GOT3 (cell line): ENCODE measurements around the gene CABLES2.
"Not testable (repeated sequence)": the region's sequence is repeated elsewhere in the genome, so short reads cannot be mapped to it uniquely, and the experiment has no call there.

Experiments
- DNase-seq: peaks from one replicate; lab custom pipeline; 2025; ENCODE audit warnings: mixed read lengths; lab: John Stamatoyannopoulos, UW

Gene CABLES2

DNA sequence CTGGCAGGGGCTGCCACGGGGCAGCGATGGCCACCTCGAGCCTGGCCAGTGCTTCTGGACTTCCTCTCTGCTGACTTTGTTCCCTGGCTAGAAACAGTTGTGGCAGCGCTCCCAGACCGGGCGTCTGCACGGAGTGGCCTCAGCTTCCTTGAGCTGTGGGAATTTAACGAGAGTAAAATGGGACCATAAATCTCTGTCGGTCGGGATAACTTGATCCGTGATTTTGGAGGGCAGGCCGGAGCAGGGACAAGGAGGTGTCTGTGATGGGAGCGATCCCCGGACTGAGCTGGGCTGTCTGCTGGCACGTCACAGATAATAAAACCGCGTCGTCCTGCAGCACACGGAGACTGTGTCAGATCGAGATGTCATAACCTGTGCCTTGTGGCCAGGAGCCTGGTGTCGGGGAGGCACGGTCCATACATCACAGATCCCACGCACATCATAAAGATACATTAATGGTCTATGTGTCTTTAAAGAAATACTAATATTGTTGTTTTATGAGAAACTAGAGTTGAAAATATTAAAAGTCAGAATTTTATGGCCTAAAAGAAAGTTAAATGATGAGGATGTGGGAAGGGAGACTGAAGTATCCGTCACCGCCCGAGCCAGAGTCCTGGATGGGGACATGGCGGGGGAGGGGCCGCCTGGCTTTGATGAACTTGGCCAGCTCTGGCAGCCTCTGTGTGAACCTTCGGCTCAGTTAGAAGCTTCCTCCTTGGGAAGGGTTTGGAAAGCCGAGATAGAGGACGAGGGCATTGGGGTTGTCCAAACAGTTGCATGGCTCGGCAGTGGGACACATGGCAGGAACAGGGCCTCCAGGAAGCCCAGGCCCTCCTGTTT is 26.8 kb upstream of the CABLES2 start:
- no peak for DNase-seq

DNA sequence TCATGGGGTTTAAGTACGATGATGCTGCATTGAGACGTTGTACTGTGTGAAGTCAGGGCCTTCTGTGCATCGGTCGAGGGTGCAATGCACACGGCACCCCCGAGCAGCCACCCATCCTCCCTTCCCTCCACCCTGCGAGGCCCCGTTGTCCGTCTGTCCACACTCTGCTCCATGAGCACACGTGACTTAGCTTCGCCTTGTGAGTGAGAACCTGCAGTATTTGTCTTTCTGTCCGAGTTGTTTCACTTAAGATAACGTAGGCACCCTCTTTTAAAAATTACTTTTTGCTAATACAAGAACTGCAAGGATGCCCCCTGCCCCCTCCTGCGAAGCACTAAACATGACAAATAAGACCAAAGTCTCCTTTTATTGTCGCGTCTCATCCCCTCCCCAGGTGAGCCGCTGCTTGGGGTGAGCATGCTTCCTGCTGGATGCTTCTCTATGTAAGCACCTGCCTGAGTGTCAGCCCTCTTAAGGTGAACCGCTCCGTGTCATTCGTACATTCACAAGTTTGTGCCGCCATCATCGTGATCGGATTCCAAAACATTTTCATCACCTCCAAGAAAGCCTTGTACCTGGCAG is 23.9 kb upstream of the CABLES2 start:
- no peak for DNase-seq

DNA sequence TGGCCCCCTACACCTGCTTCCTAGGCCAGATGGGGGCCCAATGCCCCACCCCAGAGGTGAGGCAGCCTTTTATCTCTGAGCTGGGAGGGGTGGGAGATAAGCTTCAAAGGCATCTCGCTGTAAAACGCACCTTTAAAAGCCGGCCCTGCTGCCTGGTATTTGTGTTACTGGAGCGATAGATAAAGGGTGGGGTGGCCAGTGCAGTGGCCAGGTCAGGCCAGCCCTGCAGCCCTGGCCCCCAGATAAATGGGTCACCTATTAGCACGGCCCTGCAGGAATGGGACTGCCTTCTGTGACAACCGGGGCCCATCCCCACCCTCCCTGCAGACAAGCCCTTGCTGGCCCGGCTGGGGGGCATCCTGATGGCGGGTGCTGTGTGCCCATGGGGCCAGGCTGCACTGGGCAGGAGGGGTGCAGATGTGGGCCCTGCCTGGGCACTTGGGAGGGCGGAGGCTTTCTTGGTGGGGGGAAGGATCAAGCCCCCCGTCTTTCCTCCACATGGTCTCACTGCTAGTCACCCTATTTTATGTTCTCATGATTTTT is 23.3 kb upstream of the CABLES2 start:
- no peak for DNase-seq

DNA sequence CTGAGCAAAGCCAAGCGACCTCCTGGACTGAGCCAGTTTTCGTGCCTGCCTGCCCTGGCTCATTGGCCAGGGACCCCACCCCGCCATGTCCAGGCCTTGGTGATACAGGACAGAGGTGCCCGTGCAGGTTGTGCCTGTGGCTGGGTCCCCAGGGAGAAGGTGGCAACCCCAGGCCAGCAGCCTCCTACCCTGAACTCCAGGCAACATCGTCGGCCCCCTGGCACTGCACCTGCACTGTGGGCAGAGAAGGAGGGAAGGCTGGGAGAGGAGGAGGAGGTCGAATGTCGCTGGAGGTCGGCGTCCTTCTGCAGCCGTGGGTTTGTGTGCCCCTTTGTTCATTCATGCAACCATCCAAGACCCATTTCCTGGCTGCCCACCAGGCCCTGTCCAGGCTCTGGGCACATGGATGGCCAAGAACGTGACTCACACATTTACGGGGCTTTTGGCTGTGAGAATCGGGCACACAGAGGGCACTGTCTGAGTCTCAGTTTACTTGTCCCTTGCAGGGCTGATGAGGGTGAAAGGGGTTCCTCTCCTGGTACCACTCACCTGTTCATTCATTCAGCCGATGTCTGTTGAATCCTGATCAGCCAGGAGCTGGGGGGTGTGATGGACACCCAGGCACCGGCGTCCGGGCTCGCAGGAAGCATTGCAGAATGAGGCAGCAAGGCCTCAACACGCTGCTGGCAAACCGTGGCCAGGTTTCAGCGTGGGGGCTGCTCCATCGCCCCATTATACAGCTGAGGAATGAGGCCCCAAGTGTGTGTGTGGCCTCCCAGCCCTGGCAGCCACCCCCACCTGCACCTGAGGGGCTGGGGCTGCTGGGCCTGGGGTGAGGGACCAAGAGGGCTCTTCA is 22.6 kb upstream of the CABLES2 start:
- no peak for DNase-seq

DNA sequence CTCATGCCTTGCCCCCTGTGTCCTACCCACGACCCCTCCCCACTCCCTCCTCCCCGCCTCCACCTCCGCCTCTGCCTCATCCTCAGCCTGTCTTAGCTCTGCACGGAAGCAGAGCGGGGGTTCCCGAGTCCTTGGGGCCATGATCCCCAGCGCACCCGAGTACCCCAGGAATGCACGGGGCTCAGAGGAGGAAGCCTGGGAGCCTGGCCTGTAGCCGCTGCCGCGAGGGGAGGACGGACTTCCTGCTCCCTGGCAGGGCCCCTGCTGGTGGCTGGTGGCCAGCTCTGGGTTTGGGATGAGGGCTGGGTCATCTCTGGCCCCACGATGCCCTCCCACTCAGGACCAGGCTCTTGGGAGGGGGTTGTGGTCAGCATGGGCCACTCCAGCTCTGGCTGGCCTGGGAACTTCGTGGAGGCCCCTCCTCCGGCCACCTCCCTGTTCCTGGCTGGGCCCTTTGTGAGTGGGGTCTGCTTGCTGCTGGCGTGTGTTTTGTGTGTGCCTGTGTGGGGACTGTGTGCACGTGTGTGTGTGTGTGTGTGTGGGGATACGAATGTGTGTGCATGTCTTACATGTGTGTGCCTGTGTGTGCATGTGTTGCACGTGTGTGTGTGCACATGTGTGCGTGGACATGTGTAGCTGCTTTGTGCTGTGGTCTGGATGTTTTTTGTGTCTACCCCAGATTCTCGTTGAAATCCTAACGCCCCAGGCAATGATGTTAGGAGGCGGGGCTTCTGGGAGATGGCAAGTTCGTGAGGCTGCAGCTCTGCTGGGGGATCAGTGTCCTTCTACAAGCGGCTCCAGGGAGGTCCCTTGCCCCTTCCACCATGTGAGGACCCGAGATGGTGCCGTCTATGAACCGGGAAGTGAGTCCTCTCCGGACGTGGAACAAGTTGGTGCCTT is 21.6 kb upstream of the CABLES2 start:
- DNase-seq, result no peak

DNA sequence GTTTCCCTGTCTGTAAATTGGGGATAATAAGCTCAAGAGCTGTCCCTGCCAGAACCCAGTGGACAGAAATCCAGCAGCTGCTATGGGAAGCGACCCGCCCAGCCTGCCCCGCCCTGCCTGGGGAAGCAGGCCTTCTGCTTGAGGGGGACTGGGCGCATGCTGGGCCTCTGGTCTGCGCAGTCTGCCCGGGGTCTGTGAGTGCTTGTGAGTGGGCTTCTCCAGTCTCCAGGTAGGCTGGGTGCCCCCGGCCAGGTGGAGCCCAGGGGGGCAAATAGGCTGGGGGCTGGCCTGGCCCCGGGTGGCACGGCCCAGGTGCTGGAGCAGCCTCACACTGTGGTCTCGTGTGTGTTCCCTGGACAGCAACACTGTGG is 20.9 kb upstream of the CABLES2 start:
- no peak for DNase-seq

DNA sequence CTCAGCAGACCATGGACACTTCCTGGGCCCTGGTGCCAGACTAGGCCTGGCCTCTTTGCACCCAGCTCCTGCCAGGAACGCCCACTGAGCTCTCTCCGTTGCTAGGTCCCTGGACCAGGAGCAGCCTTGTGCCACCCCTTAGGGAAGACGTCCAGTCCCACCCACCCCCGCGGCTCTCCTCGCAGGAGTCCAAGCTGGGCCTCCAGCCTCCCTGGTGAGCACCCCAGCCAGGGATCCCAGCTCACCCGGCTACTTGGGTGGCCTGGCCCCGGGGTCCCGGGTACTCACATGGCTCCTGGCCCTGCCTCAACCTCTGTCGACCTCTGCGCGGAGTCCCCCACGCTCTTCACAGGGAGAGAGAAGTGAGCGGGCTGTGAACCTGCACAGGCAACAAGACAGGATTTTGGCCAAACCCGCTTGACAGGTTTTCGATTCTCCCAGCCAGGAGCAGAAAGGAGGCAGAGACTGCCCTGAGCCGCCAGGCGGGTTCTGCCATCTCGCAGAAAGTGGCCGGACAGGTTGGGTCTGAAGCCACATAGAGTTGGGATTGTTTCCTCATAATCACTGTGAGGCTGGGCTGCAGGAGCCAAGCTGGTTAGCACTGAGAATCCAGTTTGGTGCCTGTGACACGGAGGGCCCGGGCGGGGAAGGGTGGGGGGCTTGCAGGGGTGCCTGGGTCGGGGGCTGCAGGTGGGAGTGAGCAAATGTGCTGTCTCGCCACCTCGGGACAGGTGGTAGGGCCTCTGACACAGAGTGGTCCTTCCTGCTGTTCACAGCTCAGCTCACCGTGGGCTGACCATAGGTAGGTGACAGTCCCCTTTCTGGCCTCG is 20.3 kb upstream of the CABLES2 start, which contains the start of gene RBBP8NL:
Gene RBBP8NL, minus strand, starts transcription at position 368 of the 830 bp plus-strand sequence. CDS start 7,892 bp downstream, outside the sequence.
- no peak for DNase-seq

DNA sequence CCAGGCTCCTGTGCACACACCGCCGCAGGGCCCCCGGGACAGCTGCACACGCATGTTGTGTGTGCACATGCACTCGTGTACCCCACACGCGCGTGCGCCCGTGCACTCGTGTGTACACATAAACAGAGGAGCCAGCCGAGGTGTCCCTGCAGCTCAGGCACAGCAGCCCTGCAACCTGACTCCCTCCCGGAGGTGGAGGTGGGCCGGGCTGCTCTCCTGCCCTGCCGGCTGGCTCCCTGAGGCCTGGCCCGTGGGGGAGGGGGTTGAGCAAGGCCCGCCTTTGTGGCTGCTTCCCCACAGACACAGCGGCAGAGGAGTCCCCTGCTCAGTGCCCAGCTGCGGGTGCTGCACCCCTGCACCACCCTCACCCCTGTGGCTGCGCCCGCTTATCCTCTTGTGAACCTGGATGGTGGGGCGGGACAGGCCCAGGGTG is 19.6 kb upstream of the CABLES2 start:
- no peak for DNase-seq

DNA sequence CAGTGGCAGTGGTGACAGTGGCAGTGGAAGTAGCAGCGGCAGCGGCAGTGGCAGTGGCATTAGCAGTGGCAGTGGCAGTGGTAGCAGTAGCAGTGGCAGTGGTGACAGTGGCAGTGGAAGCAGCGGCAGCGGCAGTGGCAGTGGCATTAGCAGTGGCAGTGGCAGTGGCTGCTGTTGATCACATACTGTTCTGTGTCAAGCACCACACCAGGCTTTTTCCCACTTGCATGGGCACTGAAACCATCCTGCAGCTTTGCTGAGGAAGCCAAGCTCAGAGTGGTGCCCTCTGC is 18.9 kb upstream of the CABLES2 start:
- DNase-seq, result not testable (repeated sequence)

DNA sequence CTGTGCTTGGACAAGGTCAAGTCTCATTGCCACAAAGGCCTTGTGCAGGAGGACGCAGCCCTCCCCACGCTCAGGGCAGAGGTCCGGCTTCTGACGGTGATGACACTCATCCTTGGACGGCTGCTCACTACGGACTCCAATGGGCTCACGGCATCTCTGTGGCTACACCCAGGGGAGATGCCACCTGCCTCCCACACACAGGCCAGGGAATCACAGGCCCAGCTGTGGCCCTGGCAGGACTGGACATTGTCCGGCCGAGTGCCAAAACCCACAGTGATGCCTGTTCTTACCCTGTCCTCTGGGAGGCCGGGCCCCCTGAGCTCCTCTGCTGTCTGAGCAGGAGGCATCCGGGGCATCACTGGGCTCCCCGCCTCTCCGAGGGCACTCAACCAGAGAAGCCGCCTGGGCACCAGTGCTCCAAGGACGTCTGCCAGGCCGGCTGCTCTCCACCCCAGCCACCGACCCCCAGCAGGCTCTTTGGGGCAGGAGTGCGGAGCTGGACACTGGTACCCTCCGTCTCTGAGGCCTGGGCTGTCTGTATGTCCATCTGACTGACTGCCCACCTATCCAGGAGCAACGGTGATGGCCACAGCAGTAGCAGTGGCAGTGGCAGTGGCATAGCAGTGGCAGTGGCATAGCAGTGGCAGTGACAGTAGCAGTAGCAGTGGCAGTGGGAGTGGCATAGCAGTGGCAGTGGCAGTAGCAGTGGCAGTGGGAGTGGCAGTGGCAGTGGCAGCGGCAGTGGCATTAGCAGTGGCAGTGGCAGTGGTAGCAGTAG is 18.4 kb upstream of the CABLES2 start:
- no peak for DNase-seq

DNA sequence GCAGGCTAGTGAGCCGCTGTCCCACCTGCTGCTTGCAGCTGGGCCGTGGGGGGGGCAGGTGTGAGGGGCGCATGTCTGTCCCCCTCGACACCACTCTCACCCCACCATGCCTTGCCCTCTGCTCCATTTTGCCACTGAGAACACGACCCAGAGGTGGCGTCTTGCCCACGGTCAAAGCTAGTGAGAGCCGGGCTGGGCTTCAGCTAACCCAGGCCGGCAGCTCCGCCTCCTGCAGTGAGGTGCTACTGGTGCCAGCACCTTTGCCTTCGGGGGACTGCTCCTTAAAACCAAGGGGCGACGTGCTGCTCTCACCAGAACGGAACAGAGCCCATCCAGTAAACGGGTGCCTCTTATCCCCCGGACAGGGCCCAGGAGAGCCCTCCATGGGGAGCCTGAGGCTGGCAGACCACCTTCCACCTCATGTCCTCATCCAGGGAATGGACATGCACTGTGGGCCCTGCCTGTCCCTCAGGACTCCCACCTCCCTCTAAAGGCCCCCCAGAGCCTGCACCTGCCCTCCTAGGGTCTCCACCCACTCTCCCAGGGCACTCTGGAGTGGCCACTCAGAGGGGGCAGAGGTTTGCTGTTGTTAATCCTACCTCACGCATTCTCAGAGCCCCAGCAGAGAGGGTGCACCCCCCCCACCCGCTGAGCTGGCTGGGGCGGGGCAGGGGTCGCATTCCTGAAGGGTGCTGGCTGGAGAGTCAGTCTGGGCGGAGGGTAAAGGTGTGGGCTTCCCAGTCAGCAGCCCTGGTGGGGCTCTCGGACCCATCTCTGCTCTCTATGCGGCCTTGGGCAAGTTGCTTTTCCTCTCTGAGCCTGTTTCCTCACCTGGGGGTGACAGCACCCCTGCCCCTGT is 17.4 kb upstream of the CABLES2 start:
- no peak for DNase-seq

DNA sequence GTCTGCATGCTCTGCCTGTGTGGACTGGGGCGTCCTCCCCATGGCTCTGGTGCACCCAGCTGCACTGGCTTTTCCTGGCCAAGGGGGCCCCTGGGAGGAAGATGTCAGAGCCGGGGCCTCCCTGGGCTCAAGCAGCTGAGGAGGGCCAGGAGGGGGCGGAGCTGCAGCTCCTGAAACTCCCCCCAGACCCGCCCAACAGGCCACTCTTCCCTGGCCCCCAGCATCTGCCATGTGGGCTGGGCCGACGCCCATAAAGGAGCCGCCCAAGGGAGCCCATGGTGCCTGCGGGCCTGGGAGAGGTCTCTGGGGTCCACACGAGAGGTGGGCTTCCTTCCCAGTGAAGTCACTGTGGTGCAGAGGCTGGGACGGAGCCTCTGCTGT is 16.2 kb upstream of the CABLES2 start:
- no peak for DNase-seq

DNA sequence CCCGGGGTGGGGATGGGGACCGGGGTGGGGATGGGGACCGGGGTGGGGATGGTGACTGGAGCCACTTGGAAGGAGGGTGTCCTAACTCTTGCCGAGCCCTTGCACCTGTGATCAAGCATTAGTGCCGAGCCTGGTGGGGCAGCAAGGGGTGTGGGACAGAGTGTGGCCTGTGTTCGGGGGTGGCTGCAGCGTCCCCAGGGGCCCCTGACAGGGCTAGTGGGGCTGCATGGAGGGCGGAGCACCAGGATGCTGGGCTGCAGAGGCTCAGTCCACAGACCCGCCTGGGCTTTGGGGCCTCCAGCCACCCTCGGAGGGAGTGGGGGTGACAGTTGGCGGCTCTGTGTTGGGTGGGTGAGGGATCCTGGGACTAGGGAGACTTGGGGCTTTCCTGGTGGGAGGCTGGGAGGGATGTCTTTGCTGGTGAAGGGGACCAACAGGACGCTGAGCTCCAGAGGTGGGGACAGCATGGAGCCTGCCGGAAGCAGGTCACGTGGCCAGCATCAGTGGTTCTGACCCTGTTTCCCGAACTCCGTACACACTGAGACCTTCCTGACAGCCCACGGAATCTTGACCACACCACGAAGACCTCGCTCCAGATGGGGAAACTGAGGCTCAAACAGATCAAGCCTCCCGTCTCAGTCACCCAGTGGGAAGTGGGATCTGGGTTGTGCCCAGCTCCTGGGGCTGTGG is 15.7 kb upstream of the CABLES2 start:
- DNase-seq, result no peak

DNA sequence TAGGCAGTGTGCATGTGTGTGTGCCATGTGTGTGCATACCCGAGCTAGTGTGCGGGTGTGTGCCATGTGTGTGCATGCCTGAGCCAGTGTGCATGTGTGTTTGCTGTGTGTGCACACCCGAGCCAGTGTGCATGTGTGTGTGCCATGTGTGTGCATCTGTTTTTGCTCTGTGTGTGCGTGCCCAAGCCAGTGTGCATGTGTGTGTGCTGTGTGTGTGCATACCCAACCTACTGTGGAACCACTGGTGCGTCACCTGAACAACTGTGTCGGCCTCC is 14.6 kb upstream of the CABLES2 start:
- DNase-seq, result no peak

DNA sequence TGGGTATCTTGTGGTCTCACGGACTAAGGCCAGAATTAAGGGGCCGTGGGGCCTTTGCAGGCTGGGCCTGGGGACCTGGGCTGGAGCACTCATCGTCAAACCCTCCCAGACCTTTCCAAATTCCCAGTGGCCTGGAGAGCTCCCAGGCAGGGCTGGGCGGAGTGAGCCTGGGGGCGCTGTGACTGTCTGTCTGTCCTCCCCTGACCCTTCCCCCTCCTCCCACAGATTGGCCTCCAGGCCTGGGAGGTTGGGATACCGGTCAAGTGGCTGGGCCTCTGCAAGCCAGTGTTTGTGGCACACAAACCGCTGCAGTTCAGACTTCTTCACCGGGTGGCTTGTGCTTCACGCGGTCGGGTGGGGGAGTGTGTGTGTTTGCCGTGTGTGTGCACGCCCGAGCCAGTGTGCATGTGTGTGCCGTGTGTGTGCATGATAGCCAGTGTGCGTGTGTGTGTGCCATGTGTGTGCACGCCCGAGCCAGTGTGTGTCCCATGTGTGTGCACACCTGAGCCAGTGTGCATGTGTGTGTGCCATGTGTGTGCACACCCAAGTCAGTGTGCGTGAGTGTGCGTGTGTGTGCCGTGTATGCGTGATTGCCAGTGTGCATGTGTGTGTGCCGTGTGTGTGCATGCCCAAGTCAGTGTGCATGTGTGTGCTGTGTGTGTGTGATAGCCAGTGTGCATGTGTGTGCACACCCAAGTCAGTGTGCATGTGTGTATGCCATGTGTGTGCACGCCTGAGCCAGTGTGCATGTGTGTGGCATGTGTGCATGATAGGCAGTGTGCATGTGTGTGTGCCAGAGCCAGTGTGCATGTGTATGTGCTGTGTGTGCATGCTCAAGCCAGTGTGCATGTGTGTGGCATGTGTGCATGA is 14.0 kb upstream of the CABLES2 start:
- DNase-seq, result no peak

DNA sequence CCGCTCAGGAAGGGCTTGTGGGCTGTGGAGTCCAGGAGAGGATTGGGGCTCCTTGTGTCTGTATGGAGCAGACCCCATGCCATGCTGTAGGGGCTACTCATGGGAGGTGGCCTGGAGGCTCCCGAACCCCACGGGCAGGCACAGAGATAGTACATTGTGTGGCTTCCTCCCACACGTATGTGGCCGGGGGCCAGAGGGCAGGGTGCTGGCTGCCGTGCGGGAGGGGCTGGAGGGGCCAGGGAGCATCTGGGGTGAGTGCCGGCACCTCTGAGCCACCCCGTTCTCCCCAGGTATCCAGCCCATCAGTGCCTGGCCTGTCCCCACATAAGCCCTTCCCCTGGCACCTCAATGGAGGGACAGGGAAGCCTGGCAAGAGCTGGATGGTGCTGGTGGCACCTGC is 12.7 kb upstream of the CABLES2 start:
- DNase-seq, result no peak

DNA sequence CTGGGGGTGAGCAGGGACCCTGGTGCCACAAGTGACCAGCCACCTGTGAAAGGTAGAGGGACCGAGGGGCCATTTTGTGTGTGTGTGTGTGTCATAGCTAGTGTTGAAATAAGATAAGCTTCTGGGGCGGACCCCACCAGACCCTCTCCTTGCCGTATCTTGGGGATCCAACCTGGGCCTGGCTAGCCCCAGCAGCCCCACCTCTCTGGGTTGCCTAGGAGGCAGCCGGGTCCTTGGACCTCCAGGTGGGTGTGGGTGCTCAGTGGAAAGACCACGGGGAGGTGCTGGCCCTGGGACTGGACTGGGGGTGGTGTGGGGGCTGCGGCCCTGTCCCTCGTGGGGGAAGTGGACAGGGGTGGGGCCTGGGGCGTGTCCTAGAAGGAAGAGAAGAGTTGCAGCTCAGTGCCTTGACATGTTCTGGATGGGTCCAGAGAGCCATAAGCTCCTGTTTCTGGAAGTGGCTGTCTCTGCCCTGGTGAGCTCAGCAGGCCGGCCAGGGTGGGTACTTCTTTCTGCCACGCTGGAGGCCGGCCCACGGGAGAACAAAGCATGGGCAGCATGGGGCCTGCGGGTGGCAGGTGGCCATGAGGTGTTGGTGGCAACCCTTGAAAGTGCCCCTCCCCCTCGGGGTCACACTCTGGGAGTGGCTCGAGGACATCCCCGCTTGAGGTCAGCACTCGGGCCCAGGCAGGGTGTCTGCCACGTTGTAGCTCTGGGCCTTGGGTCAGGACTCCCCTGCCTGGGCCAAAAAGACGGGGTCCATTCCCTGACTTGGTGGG is 11.8 kb upstream of the CABLES2 start:
- DNase-seq, result no peak
